ENCODE data around the gene MTFP1. TPM values are rescaled to one million over a fixed set of nuclear protein-coding genes. Genes with fewer than 3 reads are reported as not detected.
"Not testable (repeated sequence)": the region's sequence is repeated elsewhere in the genome, so short reads cannot be mapped to it uniquely, and the experiment has no call there.

The MTFP1 gene
- total RNA-seq, 2 donors from 2014 or later, result 21.4 to 33.8 TPM

DNA sequence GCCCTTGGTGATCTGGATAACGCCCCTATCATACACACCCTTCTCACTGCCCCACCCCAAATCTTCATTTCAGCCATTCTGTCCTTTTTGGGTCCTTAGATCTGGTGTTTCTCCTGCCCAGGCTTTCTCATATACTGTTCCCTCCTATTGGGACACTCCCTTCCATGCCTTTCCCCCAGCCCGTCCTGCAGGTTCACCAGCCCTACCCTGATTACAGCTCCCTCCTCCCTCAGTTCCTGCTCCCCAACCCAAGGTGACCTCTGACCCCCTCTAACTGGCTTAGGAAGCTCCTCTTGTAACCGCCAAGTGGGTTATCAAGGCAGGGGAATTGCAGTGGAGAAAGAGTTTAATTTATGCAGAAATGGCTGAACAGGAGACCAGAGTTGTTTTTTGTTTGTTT is 13.0 kb downstream of the MTFP1 start:
- intact Hi-C loops (cut with DNase I), result no loop called here
- DNase-seq (no peak), ATAC-seq (no peak)

DNA sequence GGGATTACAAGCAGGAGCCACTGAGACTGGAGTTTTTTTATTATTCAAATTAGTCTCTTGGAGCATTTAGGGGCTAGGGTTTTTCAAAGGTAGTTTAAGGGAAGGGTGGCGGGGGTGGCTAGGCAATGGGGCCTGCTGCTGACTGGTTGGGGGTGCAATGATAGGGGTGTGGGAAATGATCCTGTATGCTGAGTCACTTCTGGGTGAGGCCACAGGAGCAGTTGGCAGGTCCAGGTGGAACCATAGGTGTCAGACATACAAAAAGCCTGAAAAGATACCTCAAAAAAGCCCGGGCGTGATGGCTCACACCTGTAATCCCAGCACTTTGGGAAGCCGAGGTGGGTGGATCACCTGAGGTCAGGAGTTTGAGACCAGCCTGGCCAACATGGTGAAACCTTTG is 13.7 kb downstream of the MTFP1 start:
- intact Hi-C loops (cut with DNase I), result no loop called here
- ATAC-seq (no peak), DNase-seq (no peak)

GRCh38 chr22:30439836-30440235 is 14.3 kb downstream of the MTFP1 start:
- no peak for DNase-seq
- intact Hi-C loops (cut with DNase I), result no loop called here
- ATAC-seq, result no peak

DNA sequence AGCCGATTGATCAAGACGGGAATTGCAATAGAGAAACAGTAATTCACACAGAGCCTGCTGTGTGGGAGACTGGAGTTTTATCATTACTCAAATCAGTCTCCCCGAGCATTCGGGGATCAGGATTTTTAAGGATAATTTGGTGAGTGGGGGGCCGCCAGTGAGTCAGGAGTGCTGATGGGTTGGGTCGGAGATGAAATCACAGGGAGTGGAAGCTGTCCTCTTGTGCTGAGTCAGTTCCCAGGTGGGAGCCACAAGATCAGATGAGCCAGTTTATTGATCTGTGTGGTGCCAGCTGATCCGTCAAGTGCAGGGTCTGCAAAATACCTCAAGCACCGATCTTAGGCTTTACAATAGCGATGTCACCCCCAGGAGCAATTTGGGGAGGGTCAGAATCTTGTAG is 15.5 kb downstream of the MTFP1 start:
- intact Hi-C loops (cut with DNase I), result no loop called here
- DNase-seq (no peak), ATAC-seq (no peak)

DNA sequence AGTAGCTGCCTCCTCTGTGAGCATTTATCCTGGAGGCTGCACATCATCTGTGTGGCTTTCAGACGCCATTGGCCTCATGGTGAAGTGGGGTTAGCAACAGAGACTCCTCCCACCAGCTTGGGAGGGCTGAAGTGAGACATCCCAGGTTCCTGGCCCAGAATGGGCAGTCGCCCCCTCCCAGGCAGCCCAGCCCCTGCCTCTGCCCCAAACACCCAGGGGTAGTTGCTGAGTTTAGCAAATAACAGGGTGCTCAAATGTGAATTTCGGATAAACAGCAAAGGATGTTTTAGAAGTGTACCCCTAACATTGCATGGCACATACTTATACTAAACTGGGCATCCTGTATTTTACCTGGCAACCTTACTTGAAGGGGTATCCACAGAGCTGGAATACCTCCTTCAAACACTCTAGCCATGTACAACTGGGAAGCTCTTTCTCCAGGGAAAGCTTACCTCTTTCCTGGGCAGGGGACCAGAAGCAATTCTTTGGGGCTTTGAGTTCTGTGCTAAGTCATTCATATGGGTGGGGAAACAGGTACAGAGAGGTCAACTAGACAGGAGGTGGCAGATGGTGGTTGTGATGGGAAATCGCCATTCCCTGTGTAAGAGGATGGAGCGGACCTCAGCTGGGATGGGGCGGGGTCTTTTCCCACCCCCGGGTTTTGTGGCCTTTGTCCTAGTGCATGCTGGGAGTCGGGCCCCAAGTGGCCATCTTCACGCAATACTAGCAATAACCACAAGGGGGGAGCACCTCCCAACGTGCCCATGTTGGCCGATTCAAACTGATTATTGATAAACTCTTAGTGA is 19.3 kb downstream of the MTFP1 start:
- ATAC-seq (peak; percentile 23 to 62), DNase-seq (peak; percentile 41)
- intact Hi-C loops (cut with DNase I), result no loop called here

GRCh38 chr22:30445438-30446145 is 20.0 kb downstream of the MTFP1 start:
- DNase-seq (no peak), ATAC-seq (peak in 1 of 2 donors; percentile 45)
- intact Hi-C loops (cut with DNase I), result no loop called here

DNA sequence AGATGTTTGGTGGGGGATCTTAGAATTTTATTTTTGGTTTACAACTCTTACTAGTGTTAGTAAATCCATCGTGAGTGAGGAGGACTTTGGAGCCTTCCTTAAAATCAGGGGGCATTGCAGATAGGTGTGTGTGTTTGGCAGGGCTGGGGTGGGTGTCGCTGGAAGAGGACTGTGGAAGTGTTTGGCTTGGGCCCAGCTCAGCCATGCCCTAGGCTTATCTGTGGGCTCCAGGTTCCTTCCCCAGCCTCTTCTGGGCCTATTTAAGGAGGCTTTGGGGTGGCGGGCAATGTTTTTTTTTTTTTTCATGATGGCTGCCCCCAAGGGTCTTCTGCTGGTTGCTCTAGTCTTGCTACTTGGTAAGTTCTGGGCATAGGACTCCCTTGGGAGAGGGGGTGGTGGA is 22.1 kb downstream of the MTFP1 start:
- ATAC-seq (no peak), DNase-seq (no peak)
- intact Hi-C loops (cut with DNase I), result no loop called here

DNA sequence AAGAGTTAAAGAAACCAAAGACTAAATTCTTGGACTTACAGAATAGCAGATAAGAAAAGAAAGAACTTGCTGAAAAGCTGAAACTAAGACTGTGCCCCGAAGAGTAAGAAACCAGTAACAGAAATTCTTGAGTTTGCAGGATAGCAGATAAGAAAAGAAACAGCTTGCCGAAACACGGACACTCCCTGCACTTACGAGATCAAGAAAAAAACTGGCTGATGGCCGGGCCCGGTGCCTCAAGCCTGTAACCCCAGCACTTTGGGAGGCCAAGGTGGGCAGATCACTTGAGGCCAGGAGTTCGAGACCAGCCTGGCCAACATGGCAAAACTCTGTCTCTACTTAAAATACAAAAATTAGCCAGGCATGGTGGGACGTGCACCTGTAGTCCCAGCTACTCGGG is 25.9 kb downstream of the MTFP1 start:
- DNase-seq; intact Hi-C loops (cut with DNase I): not testable (repeated sequence)
- ATAC-seq, result peak in 1 of 2 donors; percentile 23

GRCh38 chr22:30452861-30453260 is 27.3 kb downstream of the MTFP1 start:
- no peak for ATAC-seq
- DNase-seq, result no peak
- intact Hi-C loops (cut with DNase I), result no loop called here

DNA sequence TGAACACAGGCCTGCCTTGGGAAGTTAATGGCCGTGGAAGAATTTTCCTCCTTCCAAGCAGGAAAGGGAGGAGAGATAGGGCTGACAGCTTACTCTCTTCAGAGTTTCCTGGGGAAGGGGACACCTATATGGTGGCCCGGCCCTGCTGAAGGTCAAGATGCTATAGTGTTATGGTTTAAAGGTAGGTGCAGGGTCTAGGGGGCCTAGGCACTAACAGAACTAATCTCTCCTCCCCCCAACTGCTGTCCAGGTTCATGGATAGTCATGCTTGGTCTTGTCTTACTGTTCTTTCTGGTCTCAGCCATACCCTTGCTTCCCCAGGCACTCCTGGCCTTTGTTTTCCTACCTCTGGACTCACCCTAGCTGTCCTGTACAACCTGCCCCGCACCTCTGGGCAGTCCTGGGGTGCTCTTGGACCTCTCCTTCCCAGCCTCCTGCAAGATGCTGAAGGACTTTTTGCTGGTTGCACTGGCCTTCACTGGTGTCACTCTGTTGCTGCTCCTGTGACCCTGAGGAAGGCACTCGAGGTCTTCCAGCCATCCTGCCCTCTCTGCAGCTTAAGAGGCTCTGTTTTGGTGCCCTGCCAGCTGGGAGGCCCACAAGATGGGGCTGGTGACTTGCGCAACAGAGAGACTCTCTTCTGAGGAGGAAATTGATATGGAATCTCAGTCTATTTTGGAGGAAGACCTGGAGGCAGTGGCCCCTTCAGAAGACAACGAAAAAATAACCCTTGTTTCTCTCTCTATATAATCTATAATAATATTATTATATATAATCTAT is 28.4 kb downstream of the MTFP1 start:
- DNase-seq, result no peak
- ATAC-seq, result no peak
- intact Hi-C loops (cut with DNase I), result no loop called here

GRCh38 chr22:30455075-30455840 is 29.7 kb downstream of the MTFP1 start:
- DNase-seq (no peak), ATAC-seq (no peak)
- intact Hi-C loops (cut with DNase I), result no loop called here

GRCh38 chr22:30457981-30458380 is 32.4 kb downstream of the MTFP1 start:
- intact Hi-C loops (cut with DNase I), result no loop called here
- ATAC-seq, result no peak
- DNase-seq, result no peak

DNA sequence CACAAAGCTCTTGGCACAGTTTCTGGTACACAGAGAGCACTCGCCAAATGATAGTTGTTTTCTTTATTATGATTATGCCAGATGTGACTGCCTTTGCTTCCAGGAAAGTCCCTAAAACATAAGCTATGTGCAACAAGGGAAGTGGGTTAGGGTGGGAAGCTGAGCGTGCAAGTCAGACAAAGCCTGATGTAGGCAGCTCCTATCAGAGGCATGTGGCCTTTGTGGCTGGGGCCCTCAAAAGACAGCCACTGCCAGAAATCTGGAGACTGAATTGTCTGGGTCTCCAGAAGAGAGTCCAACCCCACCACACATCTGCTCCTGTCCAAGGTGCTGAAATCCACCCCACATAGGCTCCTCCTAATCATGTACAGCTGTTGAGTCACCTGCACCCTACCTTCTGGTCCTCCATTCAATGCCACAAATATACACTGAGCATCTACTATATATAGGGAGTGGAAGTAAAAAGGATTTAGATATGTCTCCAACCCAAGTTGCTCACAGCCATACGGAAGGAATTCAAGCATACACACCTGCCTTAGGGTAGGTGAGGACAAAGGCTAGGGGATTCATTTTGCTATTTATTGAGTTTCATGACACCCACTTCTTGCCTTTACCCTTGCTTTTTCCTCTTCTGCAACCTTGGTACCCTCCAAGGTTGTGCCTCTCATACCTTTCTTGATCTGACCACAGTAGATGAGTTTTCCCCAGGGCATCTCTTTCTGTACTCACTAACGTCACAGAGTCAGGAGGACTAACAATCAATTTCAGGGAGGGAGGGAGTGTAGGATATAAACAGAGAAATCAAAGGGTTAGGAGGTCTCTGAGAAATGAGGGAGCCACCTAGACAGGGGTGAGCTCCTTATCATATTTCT is 33.8 kb downstream of the MTFP1 start:
- intact Hi-C loops (cut with DNase I), result no loop called here
- DNase-seq, result no peak
- ATAC-seq, result no peak

GRCh38 chr22:30460147-30460546 is 34.6 kb downstream of the MTFP1 start:
- intact Hi-C loops (cut with DNase I), result no loop called here
- ATAC-seq, result no peak
- no peak for DNase-seq

DNA sequence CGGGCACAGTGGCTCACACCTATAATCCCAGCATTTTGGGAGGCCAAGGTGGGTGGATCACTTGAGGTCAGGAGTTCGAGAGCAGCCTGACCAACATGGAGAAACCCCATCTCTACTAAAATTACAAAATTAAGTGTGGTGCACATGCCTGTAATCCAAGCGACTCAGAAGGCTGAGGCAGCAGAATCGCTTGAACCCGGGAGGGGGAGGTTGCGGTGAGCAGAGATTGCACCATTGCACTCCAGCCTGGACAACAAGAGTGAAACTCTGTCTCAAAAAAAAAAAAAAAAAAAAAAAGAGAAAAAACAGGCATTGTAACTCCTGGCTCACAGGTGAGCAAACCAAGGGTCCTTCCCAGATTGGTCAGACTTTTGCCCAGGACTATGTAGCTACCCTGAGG is 35.0 kb downstream of the MTFP1 start:
- DNase-seq; intact Hi-C loops (cut with DNase I); ATAC-seq: not testable (repeated sequence)

DNA sequence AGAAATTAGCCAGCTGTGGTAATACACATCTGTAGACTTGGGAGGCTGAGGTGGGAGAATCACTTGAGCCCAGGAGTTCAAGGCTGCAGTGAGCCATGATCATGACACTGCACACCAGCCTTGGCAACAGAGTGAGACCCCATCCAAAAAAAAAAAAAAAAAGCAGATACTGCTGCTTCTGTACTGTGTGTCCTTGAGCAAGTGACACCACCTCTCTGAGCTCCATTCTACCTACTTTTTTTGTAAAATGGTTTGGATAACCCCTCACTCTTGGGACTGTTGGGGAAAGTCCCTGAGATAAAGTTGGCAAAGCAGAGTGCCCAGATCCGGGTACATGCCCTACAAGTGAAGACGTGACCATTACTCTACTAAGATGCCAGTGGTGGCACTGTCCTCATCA is 43.6 kb downstream of the MTFP1 start:
- DNase-seq, result no peak
- no peak for ATAC-seq
- intact Hi-C loops (cut with DNase I), result no loop called here

DNA sequence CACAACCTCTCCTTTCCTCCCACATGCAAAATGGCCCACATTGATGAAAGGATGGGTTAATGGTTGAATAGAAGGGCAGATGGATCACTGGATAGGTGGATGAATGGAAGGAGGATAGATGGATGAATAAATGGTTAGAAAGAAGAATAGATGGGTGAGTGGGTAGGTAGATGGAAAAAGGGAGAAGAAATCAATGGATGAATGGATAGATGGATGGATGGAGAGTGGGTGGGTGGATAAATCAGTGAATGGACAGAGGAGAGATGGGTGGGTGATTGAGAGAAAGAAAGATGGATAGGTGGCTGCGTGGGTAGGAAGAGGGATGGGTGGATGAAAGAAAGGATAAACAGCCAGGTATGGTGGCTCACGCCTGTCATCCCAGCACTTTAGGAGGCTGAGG is 45.1 kb downstream of the MTFP1 start:
- intact Hi-C loops (cut with DNase I), result no loop called here
- ATAC-seq (no peak), DNase-seq (no peak)

GRCh38 chr22:30471616-30472318 is 46.2 kb downstream of the MTFP1 start, which contains the start of gene SEC14L3:
SEC14L3 (minus strand) TSS chr22:30472017; CDS start chr22:30471958, 59 bp downstream.
- intact Hi-C loops (cut with DNase I), result no loop called here
- DNase-seq, result no peak
- ATAC-seq, result no peak
